K562 (cell line): ENCODE measurements around the gene CLCA2. TPM values are rescaled to one million over a fixed set of nuclear protein-coding genes. Genes with fewer than 3 reads are reported as not detected.

Source experiments
- BRD9 ChIP-seq: fragments of 450-650 bp; IDR thresholded peaks from 2 replicates; pipeline ENCODE4 v1.6.1; 2018; ENCODE audit warnings: low read depth; ENCODE audit not compliant: partially characterized antibody
- NCOA2 ChIP-seq, 2 experiments: fragments of 450-650 bp; IDR thresholded peaks; 2 replicates each; pipeline ENCODE4 v1.6.1; 2018; ENCODE audit warnings: mild to moderate bottlenecking in 2 of 2, moderate library complexity in 1 of 2; ENCODE audit not compliant: partially characterized antibody in 2 of 2
- NR2C1 ChIP-seq, 2 experiments: fragments of 450-650 bp; IDR thresholded peaks; 2 replicates each; pipeline ENCODE4 v1.6.1; 2017; ENCODE audit warnings: mild to moderate bottlenecking in 2 of 2, antibody characterized with exemption in 1 of 2, inconsistent platforms in 1 of 2, missing compliant biosample characterization in 1 of 2, missing genetic modification characterization in 1 of 2
- NUFIP1 ChIP-seq: fragments of 450-650 bp; IDR thresholded peaks from 2 replicates; pipeline ENCODE4 v1.6.1; 2018; ENCODE audit not compliant: partially characterized antibody
- RBFOX2 ChIP-seq: fragments of 200-400 bp; formaldehyde crosslinking; IDR thresholded peaks from 2 replicates; pipeline ENCODE4 v1.6.1; 2017; ENCODE audit warnings: low read depth, mild to moderate bottlenecking, low read length, moderate library complexity
- SREBF2 ChIP-seq: sonication (generic); formaldehyde crosslinking; IDR thresholded peaks from 2 replicates; pipeline ENCODE4 v1.4.0; 2020; ENCODE audit warnings: mild to moderate bottlenecking, missing genetic modification reagents
- ZNF232 ChIP-seq: sonication (generic); formaldehyde crosslinking; IDR thresholded peaks from 2 replicates; pipeline ENCODE4 v1.8.0; 2022; ENCODE audit warnings: mild to moderate bottlenecking, missing genetic modification reagents
- ZNF280A ChIP-seq: fragments of 450-650 bp; IDR thresholded peaks from 2 replicates; pipeline ENCODE4 v1.6.1; 2018; ENCODE audit warnings: mild to moderate bottlenecking, low read depth; ENCODE audit not compliant: partially characterized antibody
- polyA plus RNA-seq, 8 experiments: library from polyadenylated mRNA; depleted of rRNA in 4 of 8; stranded (reverse) in 5 of 8; unstranded in 3 of 8; fragments of >200 nt; fragmentation: Nextera tagmentation in 2 of 8; fragmentation: Illumina TruSeq in 1 of 8; extraction: Ambion mirVana in 2 of 8; extraction: Trizol in 1 of 8; gene quantifications; 2 replicates each; pipeline versions ENCODE4 v1.2.1 to v1.2.3, GENCODE V29; 2011 to 2014; ENCODE audit warnings: inconsistent platforms in 1 of 8, missing spikeins in 1 of 8
- total RNA-seq, 7 experiments: library from RNA; depleted of rRNA in 6 of 7; stranded (reverse); fragments of >200 nt in 6 of 7; fragmentation: Illumina TruSeq in 2 of 7; extraction: Trizol in 2 of 7; gene quantifications; 2 replicates each; pipeline versions ENCODE4 v1.2.1 to v1.2.3, GENCODE V29; 2011 to 2021; ENCODE audit warnings: low replicate concordance in 1 of 7
- TF ChIP-seq, protein P1 (sequence below): fragments of 450-650 bp; formaldehyde crosslinking; IDR thresholded peaks from 2 replicates; pipeline ENCODE4 v1.4.0; 2022; ENCODE audit warnings: missing genetic modification characterization
- TF ChIP-seq, protein P2 (sequence below): fragments of 250-450 bp; sonication (Bioruptor Pico); IDR thresholded peaks from 2 replicates; pipeline ENCODE4 v1.9.0; 2021; ENCODE audit warnings: mild to moderate bottlenecking
- TF ChIP-seq, protein P3 (sequence below): IDR thresholded peaks from 2 replicates; pipeline ENCODE4 v1.6.1; 2011; ENCODE audit warnings: borderline replicate concordance, low read depth, mild to moderate bottlenecking, moderate library complexity, low read length; ENCODE audit not compliant: insufficient read depth, poor library complexity, severe bottlenecking

The CLCA2 gene
- total and polyA plus RNA-seq, 9 of the 15 experiments (the other 6 are each of a cell fraction or from before 2014, with no cell fraction given), result 0.03 TPM; not detected in 8

- no peak for TF ChIP-seq NUFIP1
- TF ChIP-seq, protein P1, sequence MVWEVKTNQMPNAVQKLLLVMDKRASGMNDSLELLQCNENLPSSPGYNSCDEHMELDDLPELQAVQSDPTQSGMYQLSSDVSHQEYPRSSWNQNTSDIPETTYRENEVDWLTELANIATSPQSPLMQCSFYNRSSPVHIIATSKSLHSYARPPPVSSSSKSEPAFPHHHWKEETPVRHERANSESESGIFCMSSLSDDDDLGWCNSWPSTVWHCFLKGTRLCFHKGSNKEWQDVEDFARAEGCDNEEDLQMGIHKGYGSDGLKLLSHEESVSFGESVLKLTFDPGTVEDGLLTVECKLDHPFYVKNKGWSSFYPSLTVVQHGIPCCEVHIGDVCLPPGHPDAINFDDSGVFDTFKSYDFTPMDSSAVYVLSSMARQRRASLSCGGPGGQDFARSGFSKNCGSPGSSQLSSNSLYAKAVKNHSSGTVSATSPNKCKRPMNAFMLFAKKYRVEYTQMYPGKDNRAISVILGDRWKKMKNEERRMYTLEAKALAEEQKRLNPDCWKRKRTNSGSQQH (CRISPR knock-in tag), result no peak
- no peak for TF ChIP-seq ZNF232 (CRISPR knock-in tag)
- no peak for TF ChIP-seq RBFOX2
- TF ChIP-seq, protein P2, sequence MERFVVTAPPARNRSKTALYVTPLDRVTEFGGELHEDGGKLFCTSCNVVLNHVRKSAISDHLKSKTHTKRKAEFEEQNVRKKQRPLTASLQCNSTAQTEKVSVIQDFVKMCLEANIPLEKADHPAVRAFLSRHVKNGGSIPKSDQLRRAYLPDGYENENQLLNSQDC (CRISPR knock-in tag), result no peak
- TF ChIP-seq ZNF280A, result no peak
- no peak for TF ChIP-seq SREBF2 (CRISPR knock-in tag)
- TF ChIP-seq NCOA2 (IDR thresholded peaks at IDR 0.05; ENCODE audit: partially characterized antibody in 2 of 2), result no peak
- no peak for TF ChIP-seq NR2C1 (IDR thresholded peaks at IDR 0.05)
- no peak for TF ChIP-seq NR2C1 (tag; IDR thresholded peaks at IDR 0.05)
- no peak for TF ChIP-seq BRD9
- TF ChIP-seq, protein P3, sequence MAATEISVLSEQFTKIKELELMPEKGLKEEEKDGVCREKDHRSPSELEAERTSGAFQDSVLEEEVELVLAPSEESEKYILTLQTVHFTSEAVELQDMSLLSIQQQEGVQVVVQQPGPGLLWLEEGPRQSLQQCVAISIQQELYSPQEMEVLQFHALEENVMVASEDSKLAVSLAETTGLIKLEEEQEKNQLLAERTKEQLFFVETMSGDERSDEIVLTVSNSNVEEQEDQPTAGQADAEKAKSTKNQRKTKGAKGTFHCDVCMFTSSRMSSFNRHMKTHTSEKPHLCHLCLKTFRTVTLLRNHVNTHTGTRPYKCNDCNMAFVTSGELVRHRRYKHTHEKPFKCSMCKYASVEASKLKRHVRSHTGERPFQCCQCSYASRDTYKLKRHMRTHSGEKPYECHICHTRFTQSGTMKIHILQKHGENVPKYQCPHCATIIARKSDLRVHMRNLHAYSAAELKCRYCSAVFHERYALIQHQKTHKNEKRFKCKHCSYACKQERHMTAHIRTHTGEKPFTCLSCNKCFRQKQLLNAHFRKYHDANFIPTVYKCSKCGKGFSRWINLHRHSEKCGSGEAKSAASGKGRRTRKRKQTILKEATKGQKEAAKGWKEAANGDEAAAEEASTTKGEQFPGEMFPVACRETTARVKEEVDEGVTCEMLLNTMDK, result no peak
These were observed 21.9 kb downstream of the CLCA2 start (continued) for GRCh38 chr1:86445919-86446318.
